Keratinocyte (primary cell): ENCODE data around the gene LMOD2. TPM values are rescaled to one million over a fixed set of nuclear protein-coding genes. Genes with fewer than 3 reads are reported as not detected.

ENCODE experiments used
- DNase-seq: peaks from one replicate; pipeline ENCODE4 v3.0.0-alpha.2; 2011; ENCODE audit warnings: low read depth, missing footprints, low spot score
- FAIRE-seq: peaks from 2 replicates; lab custom pipeline; 2011; peaks lifted over from hg19 to GRCh38; lab: Jason Lieb, UNC
- H2AFZ ChIP-seq: 2 replicates; pipeline ENCODE4 v1.6.0; 2012; ENCODE audit warnings: low read length, control low read depth, inconsistent platforms; ENCODE audit not compliant: control insufficient read depth
- H3K27ac ChIP-seq: 2 replicates; pipeline ENCODE4 v1.5.1; 2011; ENCODE audit warnings: low read length; ENCODE audit not compliant: control insufficient read depth, insufficient read depth
- H3K27me3 ChIP-seq: 3 replicates; pipeline ENCODE4 v1.6.0; 2011; ENCODE audit warnings: low read length; ENCODE audit not compliant: control insufficient read depth, insufficient read depth; ENCODE audit errors: extremely low read depth
- H3K36me3 ChIP-seq, 2 experiments: 2 replicates in 1 of 2; 3 replicates in 1 of 2; pipeline ENCODE4 v1.5.1; 2011; ENCODE audit warnings: low read length in 2 of 2, mild to moderate bottlenecking in 1 of 2; ENCODE audit not compliant: control insufficient read depth in 2 of 2, insufficient read depth in 2 of 2; ENCODE audit errors: extremely low read depth in 1 of 2
- H3K4me1 ChIP-seq: 3 replicates; pipeline ENCODE4 v1.5.1; 2011; ENCODE audit warnings: low read length; ENCODE audit not compliant: control insufficient read depth, insufficient read depth; ENCODE audit errors: extremely low read depth
- H3K4me2 ChIP-seq: 3 replicates; pipeline ENCODE4 v1.6.0; 2011; ENCODE audit warnings: low read depth, low read length; ENCODE audit not compliant: control insufficient read depth, insufficient read depth; ENCODE audit errors: extremely low read depth
- H3K4me3 ChIP-seq, 3 experiments: fragments of 200-600 bp in 1 of 3; sonication (generic) in 1 of 3; 2 replicates in 2 of 3; 3 replicates in 1 of 3; pipeline ENCODE4 v1.5.1; 2011 to 2016; ENCODE audit warnings: low read length in 3 of 3, mild to moderate bottlenecking in 3 of 3, control low read depth in 2 of 3, inconsistent platforms in 1 of 3, low read depth in 1 of 3, mixed read lengths in 1 of 3, mixed run types in 1 of 3, moderate library complexity in 1 of 3; ENCODE audit not compliant: control insufficient read depth in 2 of 3, insufficient read depth in 2 of 3; ENCODE audit errors: extremely low read depth in 1 of 3
- H3K79me2 ChIP-seq: 2 replicates; pipeline ENCODE4 v1.6.0; 2012; ENCODE audit warnings: low read length; ENCODE audit not compliant: control insufficient read depth, insufficient read depth
- H3K9ac ChIP-seq: 3 replicates; pipeline ENCODE4 v1.6.0; 2011; ENCODE audit warnings: low read length; ENCODE audit not compliant: control insufficient read depth, insufficient read depth; ENCODE audit errors: extremely low read depth
- H3K9me1 ChIP-seq: 3 replicates; pipeline ENCODE4 v1.6.0; 2011; ENCODE audit warnings: low read length; ENCODE audit not compliant: control insufficient read depth, insufficient read depth; ENCODE audit errors: extremely low read depth
- H3K9me3 ChIP-seq: 2 replicates; pipeline ENCODE4 v1.5.1; 2012; ENCODE audit warnings: low read depth, low read length; ENCODE audit not compliant: control insufficient read depth
- H4K20me1 ChIP-seq: 3 replicates; pipeline ENCODE4 v1.6.0; 2011; ENCODE audit warnings: low read length; ENCODE audit not compliant: control insufficient read depth, insufficient read depth; ENCODE audit errors: extremely low read depth
- EZH2 ChIP-seq: IDR thresholded peaks from one replicate; pipeline ENCODE4 v1.6.1; 2012; ENCODE audit warnings: inconsistent platforms, mild to moderate bottlenecking, low read length, moderate library complexity
- dilution Hi-C: fragments of 300-500 bp; cut with MboI; formaldehyde crosslinking; loops from one replicate; pipeline ENCODE4 v1.7.0; 2020; ENCODE audit warnings: low sequenced_read_pairs; ENCODE audit not compliant: extremely low pct_ligation_motif_present
- polyA plus RNA-seq, 5 experiments: library from polyadenylated mRNA; depleted of rRNA in 3 of 5; stranded (reverse) in 3 of 5; stranded (forward) in 1 of 5; unstranded in 1 of 5; fragments of >200 nt; gene quantifications; 1 replicate in 1 of 5; 2 replicates in 3 of 5; 3 replicates in 1 of 5; pipeline versions ENCODE4 v1.2.1 to v1.2.3, GENCODE V29; 2011 to 2012; ENCODE audit warnings: missing spikeins in 2 of 5, low read depth in 1 of 5, low replicate concordance in 1 of 5
- TF ChIP-seq, protein P1 (sequence below), 3 experiments: IDR thresholded peaks in 1 of 3; conservative IDR thresholded peaks in 1 of 3; optimal IDR thresholded peaks in 1 of 3; 2 replicates in 2 of 3; 3 replicates in 1 of 3; pipeline versions ENCODE3 to v1.5.1; 2011; ENCODE audit warnings: low read length in 3 of 3, mild to moderate bottlenecking in 3 of 3, moderate library complexity in 2 of 3, control low read depth in 1 of 3, inconsistent platforms in 1 of 3; ENCODE audit not compliant: insufficient read depth in 2 of 3; ENCODE audit errors: extremely low read depth in 1 of 3

LMOD2 gene
- polyA plus RNA-seq, 1 donor (not counting 4 experiments of a cell fraction or from before 2014, with no cell fraction given) = not detected

GRCh38 chr7:123665157-123665556 lies 9.5 kb downstream of the LMOD2 start:
- Histone ChIP-seq H3K9ac (no peak overlapping the region), H3K79me2 (no peaks in the 10 kb centered on the region), H3K9me1 (no peaks in the 10 kb centered on the region), H3K36me3 (no peaks in the 10 kb centered on the region), H3K9me3 (no peaks in the 10 kb centered on the region), H3K27ac (no peak overlapping the region), H3K4me3 (no peak overlapping the region), H2AFZ (no peak overlapping the region), H3K4me1 (no peaks in the 10 kb centered on the region), H3K27me3 (no peaks in the 10 kb centered on the region), H4K20me1 (no peaks in the 10 kb centered on the region), H3K4me2 (no peak overlapping the region)
- dilution Hi-C loops = no loop called here
- DNase-seq (no peak), FAIRE-seq (no peak)
- TF ChIP-seq, protein P1, sequence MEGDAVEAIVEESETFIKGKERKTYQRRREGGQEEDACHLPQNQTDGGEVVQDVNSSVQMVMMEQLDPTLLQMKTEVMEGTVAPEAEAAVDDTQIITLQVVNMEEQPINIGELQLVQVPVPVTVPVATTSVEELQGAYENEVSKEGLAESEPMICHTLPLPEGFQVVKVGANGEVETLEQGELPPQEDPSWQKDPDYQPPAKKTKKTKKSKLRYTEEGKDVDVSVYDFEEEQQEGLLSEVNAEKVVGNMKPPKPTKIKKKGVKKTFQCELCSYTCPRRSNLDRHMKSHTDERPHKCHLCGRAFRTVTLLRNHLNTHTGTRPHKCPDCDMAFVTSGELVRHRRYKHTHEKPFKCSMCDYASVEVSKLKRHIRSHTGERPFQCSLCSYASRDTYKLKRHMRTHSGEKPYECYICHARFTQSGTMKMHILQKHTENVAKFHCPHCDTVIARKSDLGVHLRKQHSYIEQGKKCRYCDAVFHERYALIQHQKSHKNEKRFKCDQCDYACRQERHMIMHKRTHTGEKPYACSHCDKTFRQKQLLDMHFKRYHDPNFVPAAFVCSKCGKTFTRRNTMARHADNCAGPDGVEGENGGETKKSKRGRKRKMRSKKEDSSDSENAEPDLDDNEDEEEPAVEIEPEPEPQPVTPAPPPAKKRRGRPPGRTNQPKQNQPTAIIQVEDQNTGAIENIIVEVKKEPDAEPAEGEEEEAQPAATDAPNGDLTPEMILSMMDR (optimal IDR thresholded peaks at IDR 0.05 in 1 of 3, IDR thresholded peaks at IDR 0.05 in 1 of 3, conservative IDR thresholded peaks at IDR 0.05 in 1 of 3; ENCODE audit: extremely low read depth in 1 of 3, insufficient read depth in 2 of 3, low read length in 3 of 3) = no peak
- TF ChIP-seq EZH2 = no peak

DNA sequence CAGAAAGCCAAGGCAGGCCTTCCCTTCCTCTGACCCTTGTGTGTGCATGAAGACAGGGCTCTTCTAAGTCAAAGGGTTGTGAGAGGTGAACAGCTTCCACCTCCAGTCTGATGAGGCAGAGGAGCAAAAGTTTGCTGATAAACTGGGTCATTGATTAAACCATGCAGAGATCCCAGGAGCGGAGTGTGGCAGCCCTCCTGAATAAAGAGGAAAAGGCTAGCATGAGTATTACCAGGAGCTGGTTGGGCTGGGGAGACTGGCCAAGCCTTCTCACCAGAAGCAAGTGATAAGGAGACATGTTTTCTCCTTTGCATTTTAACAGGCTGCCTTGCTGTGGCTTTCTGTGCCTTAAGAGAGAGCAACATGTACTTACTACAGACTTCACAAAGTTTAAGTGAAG lies 10.2 kb downstream of the LMOD2 start:
- Histone ChIP-seq H3K27me3 (no peaks in the 10 kb centered on the region), H2AFZ (no peak overlapping the region), H3K4me2 (no peak overlapping the region), H3K4me1 (no peaks in the 10 kb centered on the region), H3K36me3 (no peaks in the 10 kb centered on the region), H4K20me1 (no peaks in the 10 kb centered on the region), H3K9ac (no peak overlapping the region), H3K9me3 (no peaks in the 10 kb centered on the region), H3K27ac (no peak overlapping the region), H3K4me3 (no peak overlapping the region), H3K79me2 (no peaks in the 10 kb centered on the region), H3K9me1 (no peaks in the 10 kb centered on the region)
- dilution Hi-C loops = no loop called here
- FAIRE-seq (no peak), DNase-seq (no peak)
- TF ChIP-seq EZH2 = no peak
- TF ChIP-seq, protein P1 (optimal IDR thresholded peaks at IDR 0.05 in 1 of 3, IDR thresholded peaks at IDR 0.05 in 1 of 3, conservative IDR thresholded peaks at IDR 0.05 in 1 of 3; ENCODE audit: extremely low read depth in 1 of 3, insufficient read depth in 2 of 3, low read length in 3 of 3) = no peak
